HEK293T (cell line): ENCODE measurements around the gene LRIG2.

Source experiments
- FOXA1 ChIP-seq: fragments of 450-650 bp; IDR thresholded peaks from 2 replicates; pipeline ENCODE4 v1.6.1; 2016; ENCODE audit warnings: mild to moderate bottlenecking
- FOXK2 ChIP-seq: fragments of 450-650 bp; IDR thresholded peaks from 2 replicates; pipeline ENCODE4 v1.6.1; 2016; ENCODE audit warnings: mild to moderate bottlenecking

DNA sequence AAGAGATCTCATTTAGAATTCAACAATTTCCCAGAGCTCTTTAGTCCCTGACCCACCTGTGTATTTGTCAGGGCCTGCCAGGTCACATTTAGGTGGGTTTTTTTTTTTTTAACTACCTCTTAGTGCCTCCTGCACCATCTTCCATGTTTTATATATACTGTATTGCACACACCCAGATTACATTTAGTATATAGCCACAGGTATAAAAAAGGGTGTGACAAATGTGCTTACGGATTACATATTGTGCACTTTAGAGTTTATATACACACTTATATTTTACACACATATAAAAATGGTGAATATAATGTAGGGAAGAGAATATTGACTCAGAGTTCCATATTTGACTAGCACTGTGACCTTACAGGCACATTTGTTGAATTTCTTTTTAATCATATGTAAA is 17.4 kb upstream of the LRIG2 start:
- no peak for TF ChIP-seq FOXA1
- no peak for TF ChIP-seq FOXK2
